ENCODE results near the gene CHFR.
"Not testable (repeated sequence)": the region's sequence is repeated elsewhere in the genome, so short reads cannot be mapped to it uniquely, and the experiment has no call there.

Gene CHFR

GRCh38 chr12:132839558-132840235 is 47.7 kb downstream of the CHFR start:
- no peak for DNase-seq

DNA sequence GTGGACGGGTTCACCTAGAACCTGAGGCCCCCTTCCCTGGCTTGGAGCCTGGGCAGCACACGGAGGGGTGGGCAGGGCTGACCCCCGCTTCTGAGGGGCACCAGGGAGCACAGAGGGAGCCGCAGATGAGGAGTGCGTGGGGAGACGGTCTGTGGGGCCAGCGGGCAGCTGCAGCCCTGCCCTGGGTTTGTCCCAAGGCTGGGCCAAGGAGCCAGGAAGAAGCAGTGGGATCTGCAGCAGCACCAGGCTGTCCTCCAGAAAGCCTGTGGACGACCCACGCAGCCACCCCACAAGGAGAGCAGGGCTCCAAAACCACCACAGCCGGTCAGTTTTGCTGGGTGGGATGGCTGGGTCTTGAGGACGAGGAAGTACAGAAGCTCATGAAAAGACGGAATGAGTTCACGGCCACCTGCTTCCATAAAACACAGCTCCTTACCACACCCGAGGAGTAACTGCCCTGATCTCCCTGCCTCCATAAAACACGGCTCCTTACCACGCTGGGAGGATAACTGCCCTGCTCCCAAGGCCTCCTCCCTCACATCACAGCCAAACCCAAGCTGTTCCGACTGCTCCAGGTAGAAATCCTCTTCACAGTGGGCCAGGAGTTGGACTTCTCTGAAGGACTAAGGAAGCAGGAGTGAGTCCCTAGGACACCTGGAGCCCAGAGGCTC is 48.9 kb downstream of the CHFR start:
- DNase-seq, result no peak

DNA sequence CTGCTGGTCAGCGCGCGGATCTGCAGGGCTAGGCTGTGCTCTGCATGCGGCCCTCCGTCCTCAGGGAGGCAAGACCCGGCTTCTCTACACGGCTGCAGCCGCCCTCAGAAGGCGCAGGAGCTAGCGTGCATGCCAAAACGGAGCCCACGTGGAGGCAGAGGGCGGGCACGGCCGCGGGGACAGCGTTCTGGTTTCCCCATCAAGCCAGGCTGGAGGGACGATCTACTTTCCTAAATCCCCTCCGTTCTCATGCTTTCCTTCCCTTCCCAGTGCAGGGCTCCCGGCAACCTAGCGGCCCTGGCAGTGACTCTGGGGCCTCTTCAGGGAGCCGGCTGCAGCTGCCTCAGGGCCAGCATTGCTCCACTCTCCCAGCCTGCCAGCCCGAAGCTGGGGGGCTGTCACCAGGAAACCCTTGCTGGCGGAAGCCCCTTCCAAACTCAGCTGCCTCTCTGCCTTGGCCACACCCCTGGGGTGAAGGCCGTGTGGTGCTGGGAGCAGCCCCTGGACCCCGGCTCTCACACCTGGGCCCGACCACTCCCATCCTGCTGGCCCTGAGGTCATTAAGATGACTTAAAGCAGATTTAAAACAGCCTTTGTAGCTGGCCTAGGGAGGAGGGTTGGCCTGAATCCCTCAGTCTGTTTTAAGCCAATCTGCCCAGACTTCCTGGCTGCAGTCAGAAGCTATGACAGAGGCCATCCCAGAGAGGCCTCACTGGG is 49.6 kb downstream of the CHFR start:
- no peak for DNase-seq

- DNase-seq, result no peak
Observed at GRCh38 chr12:132836795-132837331, 50.5 kb downstream of the CHFR start.

GRCh38 chr12:132836230-132836629 is 51.2 kb downstream of the CHFR start:
- not testable (repeated sequence) for DNase-seq

DNA sequence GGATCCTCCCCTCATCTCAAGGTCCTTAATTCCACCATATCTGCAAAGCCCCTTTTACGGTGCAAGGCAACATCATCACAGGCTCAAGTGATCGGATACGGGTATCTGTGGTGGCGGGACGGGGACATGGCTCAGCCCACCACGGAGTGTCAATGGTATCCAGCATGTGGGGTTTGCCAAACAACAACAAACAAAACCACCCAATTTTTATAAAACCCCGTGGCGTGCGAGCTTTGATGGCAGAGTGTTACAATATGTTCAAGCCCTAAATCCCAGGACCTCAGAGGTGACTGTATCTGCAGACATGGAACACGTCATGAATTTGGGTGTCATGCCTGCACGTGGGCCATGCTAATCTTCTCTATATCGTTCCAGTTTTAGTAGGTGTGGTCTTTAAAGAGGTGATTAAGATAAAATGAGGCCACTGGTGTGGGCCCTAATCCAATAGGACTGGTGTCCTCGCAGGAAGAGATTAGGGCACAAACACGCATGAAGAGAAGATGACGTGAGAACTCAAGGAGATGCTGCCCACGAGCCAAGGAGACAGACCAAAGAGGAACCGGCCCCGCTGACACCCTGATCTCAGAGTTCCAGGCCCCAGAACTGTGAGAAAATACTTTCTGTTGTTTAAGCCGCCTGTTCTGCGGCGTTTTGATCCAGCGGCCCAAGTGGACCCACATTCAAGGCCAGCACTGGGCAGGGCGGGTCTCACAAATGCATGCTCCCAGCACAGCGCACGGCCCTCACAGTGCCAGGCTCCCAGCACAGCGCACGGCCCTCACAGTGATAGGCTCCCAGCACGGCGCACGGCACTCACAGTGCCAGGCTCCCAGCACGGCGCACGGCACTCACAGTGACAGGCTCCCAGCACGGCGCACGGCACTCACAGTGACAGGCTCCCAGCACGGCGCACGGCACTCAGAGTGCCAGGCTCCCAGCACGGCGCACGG is 52.1 kb downstream of the CHFR start:
- no peak for DNase-seq

GRCh38 chr12:132834181-132834711 is 53.2 kb downstream of the CHFR start:
- DNase-seq, result no peak

DNA sequence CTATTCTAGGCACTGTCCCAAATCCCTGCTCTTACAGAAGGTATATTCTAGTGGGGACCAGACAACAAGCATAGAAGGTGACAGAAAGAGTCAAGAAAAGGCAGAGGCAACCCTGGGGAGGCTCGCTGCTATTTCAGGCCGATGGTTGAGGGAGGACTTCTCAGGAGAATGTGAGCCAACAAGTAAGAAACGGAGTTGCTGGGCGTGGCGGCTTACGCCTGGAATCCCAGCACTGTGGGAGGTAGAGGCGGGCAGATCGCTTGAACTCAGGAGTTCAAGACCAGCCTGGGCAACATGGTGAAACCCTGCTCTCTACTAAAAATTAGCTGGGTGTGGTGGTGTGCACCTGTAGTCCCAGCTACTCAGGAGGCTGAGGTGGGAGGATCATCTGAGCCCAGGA is 54.1 kb downstream of the CHFR start:
- no peak for DNase-seq

DNA sequence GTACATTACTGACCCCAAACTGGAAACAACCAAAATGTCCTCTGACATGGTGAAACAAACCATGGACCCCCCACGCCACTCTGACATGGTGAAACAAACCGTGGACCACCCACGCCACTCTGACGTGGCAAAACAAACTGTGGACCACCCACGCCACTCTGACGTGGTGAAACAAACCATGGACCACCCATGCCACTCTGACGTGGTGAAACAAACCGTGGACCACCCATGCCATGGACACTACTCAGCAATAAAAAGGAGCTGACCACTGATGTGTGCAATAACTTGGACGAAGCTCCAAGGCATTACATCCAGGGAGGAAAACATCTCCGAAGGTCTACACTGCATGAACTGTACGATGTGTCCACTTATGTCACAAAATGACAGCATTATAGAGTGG is 55.6 kb downstream of the CHFR start:
- no peak for DNase-seq

DNA sequence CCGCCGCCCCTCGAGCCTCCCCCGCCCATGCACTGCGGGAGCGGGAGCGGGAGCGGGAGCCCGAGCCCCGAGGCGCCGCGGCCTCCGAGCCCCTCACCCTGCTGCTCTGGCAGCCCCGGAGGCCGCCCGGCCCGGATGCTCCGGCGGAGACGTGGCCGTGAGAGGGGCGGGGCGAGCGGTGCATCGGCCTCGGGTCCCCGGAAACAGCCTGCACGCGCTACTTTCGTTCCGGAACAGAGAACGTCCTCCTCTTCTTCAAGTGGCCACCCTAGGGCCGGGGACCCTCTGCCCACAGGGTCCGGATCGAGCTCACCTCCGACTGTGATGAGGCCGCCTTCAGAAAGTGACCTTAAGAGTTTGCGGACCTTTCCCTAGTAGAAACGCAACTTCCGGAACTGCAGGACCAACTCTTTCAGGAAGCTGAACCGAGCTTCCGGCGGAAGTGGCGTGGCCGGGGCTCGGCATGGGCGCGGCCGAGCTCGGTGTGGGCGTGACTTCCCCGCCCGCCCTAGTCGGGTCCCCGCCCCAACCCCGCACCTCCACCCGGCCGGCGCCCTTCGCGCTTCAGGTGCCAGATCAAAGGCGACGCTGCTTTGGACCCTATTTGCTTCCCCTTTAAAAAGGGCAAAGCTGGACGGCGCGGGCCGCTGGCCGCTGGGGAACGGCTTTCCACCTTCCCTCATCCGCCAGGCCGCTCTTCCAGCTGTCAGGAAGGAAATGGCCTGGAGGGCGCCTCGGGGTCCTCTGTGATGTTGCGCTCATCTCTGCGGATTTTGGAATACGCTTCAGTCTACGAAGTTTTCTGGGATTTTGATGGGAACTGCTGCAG is 58.5 kb downstream of the CHFR start, which contains the start of gene GOLGA3:
GOLGA3 (minus strand) TSS at position 164 of the 829 bp plus-strand sequence. CDS start 6,741 bp downstream, outside the sequence.
- DNase-seq, result peak; percentile 62

DNA sequence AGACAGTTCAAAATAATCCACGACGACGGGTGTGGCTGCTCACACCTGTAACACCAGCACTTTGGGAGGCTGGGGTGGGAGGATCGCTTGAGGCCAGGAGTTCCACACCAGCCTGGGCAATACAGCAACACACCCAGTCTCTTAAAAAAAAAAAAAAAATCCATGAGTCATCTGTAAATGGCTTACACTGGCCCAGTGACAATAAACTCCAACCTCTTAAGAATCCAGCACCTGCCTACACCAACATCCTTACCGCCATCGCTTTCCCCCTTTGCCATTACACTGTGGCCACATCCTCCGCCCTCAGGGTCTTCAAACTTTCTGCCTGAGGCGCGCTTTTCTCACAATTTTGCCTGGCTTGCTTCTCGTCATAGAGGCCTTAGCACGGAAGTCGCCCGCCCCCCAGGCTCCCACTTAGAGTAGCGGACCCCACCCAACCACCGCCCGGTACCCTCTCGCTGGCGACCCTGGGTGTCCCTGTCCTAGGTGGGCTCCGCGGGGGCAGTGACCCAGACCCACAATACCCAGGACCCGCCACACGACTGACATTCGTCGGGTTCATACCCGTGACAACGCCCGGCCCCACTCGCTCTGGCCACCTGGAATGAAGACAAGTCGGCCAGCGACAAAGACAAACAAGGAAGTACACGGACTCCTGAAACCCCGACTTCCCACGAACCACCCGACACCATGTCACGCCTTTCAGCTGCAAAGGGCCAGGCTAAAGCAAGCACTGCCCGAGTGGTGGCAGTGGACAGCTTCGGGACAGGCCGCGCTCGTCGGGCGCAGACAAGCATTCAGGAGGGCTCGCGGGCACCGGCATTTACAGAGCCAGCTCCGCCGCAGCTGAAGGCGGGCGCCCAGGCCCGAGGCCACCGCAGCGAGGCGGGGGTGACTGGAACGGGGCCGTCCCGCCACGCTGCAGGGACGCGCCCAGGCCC is 59.4 kb downstream of the CHFR start:
- no peak for DNase-seq

GRCh38 chr12:132825861-132826260 is 61.5 kb downstream of the CHFR start:
- no peak for DNase-seq

GRCh38 chr12:132825089-132825488 is 62.3 kb downstream of the CHFR start:
- DNase-seq, result no peak

DNA sequence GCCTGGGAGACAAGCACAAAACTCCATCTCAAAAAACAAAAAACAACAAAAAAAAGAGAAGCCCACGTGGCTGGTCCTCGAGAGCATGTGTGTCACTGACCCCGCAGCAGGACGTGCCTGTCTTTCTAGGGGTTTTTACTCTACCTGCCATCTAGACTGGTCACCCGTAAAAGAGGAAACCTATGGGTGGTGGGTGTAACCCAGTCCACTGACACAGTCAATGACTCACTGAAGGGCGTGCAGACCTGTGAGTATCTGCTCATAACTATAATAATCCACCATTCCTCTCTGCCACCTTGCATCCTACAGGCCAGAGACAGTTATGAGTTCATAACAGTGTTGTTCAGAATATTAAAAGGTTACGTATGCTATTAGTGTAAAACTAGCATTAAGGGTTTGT is 63.4 kb downstream of the CHFR start:
- DNase-seq, result no peak

DNA sequence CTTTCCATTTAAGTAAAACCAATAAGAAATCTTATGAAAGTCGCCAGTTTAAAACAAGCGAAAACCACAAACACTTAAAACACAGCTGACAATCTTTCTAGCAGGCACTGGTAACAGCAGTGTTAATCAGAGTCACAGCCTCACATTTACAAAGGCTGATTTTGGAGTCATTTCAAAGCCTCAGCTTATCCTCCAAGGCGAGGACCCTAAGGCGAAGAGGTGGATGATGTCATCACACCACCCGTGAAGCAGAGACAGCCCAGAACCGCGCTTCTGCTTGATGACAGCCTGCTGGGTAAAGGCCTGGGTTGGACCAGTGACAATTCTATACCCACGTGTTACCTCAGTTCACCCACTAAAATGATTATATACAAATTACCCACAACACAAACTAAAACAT is 68.8 kb downstream of the CHFR start:
- no peak for DNase-seq

GRCh38 chr12:132814232-132814631 is 73.2 kb downstream of the CHFR start:
- DNase-seq, result no peak

DNA sequence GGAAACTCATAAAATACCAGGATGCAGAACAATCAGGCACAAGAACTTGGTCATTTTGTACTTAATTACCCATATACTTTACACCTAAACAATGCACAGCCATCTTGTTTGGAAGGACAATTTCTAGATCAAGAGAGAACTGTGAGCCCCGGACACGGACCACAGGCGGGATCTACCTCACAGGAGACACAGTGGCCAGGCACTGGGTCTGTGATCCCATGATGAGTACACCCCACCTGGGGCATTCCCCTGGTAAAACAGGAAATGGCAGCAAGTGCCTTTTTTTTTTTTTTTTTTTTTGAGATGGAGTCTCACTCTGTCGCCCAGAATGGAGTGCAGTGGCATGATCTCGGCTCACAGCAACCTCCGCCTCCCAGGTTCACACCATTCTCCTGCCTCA is 74.0 kb downstream of the CHFR start:
- no peak for DNase-seq

DNA sequence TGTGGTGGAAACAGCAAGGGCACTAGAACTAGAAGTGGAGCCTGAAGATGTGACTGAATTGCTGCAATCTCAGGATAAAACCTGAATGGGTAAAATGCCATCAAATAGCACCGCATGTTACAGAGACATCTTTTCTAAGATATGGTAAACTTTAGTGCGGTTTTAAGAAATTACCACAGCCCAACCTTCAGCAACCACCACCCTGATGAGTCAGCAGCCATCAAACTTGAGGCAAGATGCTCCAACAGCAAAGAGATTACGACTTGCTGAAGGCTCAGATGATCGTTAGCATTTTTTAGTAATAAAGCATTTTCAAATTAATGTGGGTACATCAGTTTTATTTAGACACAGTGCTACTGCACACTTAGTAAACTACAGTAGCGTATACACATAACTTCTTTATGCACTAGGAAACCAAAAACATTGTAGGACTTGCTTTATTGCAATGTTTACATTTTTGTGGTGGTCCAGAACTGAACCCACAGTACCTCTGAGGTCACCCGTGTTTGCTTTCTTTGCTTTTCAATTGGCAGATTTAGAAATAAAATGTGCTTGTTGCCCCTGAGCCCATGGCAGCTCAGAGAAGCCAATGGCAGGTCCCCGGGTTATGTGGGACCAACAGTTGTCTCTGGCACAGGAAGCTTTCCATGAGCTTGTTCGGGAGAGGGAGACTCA is 74.6 kb downstream of the CHFR start:
- no peak for DNase-seq

DNA sequence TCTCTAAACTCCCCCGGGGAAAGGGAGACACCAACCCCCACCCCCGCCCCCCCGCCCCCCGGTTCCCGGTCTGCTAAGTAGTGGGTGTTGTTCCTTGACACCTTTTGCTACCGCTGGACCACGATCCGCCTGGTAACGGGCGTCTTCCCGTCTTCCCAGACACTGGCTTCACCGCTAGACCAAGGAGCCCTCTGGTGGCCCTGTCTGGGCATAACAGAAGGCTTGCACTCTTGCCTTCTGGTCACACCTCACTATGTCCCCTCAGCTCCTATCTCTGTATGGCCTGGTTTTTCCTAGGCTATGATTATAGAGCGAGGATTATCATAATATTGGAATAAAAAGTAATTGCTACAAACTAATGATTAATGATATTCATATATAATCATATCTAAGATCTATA is 78.0 kb downstream of the CHFR start:
- DNase-seq, result not testable (repeated sequence)

Data from NCI-H526 treated with DMSO at 0.1 percent for 48 hours (cell line).